Measurements from ENCODE around the gene ST7L. TPM values are rescaled to one million over a fixed set of nuclear protein-coding genes. Genes with fewer than 3 reads are reported as not detected.
A peak's percentile ranks its signal among the peaks of the same experiment; 100 is the strongest.

The ST7L gene
- polyA plus RNA-seq, 1 donor (not counting 4 experiments of a cell fraction or from before 2014, with no cell fraction given): 13.4 TPM

GRCh38 chr1:112546076-112546475, 72.9 kb downstream of the ST7L start:
- Histone ChIP-seq H2AFZ (ENCODE audit: control insufficient read depth, low read length) (no peak overlapping the region), H3K79me2 (ENCODE audit: control insufficient read depth, insufficient read depth, low read length) (no peaks in the 10 kb centered on the region), H3K36me3 (ENCODE audit: control insufficient read depth in 2 of 2, extremely low read depth in 1 of 2, insufficient read depth in 2 of 2, low read length in 2 of 2) (no peaks in the 10 kb centered on the region), H3K4me3 (ENCODE audit: control insufficient read depth in 2 of 3, extremely low read depth in 1 of 3, insufficient read depth in 2 of 3, low read depth in 1 of 3, low read length in 3 of 3) (no peak overlapping the region), H4K20me1 (ENCODE audit: control insufficient read depth, extremely low read depth, insufficient read depth, low read length) (no peaks in the 10 kb centered on the region), H3K9me1 (ENCODE audit: control insufficient read depth, extremely low read depth, insufficient read depth, low read length) (no peaks in the 10 kb centered on the region), H3K27me3 (ENCODE audit: control insufficient read depth, extremely low read depth, insufficient read depth, low read length) (no peaks in the 10 kb centered on the region), H3K4me1 (ENCODE audit: control insufficient read depth, extremely low read depth, insufficient read depth, low read length) (peaks cover 20% of the 10 kb centered on the region), H3K27ac (ENCODE audit: control insufficient read depth, insufficient read depth, low read length) (no peak overlapping the region), H3K9ac (ENCODE audit: control insufficient read depth, extremely low read depth, insufficient read depth, low read length) (no peak overlapping the region), H3K9me3 (ENCODE audit: control insufficient read depth, low read depth, low read length) (no peaks in the 10 kb centered on the region), H3K4me2 (ENCODE audit: control insufficient read depth, extremely low read depth, insufficient read depth, low read depth, low read length) (no peak overlapping the region)
- FAIRE-seq (no peak), DNase-seq (ENCODE audit: low read depth, low spot score) (no peak)
- TF ChIP-seq CTCF (optimal IDR thresholded peaks at IDR 0.05 in 1 of 3, IDR thresholded peaks at IDR 0.05 in 1 of 3, conservative IDR thresholded peaks at IDR 0.05 in 1 of 3; ENCODE audit: extremely low read depth in 1 of 3, insufficient read depth in 2 of 3, low read length in 3 of 3) (no peak), EZH2 (IDR thresholded peaks at IDR 0.05; ENCODE audit: low read length) (no peak)
- dilution Hi-C loops (cut with MboI; ENCODE audit: extremely low pct_ligation_motif_present, low sequenced_read_pairs): no loop called here

DNA sequence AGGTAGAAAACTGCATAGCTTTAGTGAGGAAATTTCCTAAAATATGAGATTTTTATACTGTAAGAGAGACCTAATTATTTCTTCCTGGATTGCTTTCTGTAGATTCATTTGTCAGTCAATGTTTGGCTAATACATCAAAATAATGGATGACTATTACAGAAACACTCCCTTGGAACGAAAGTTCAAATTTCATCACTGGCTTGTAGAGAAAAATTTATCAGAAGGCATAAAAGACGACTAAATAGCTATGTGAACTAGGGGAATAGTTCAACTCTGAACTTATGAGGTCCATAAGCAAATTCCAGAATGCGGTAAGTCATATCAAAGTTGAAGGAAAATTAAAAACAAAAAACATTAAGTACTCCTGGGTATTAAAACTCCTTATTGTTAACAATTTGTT, 74.2 kb downstream of the ST7L start:
- H3K27ac ChIP-seq (ENCODE audit: control insufficient read depth, insufficient read depth, low read length): peak overlapping the region; percentile 73
- H3K4me1 ChIP-seq (ENCODE audit: control insufficient read depth, extremely low read depth, insufficient read depth, low read length): peaks cover 20% of the 10 kb centered on the region
- dilution Hi-C loops (cut with MboI; ENCODE audit: extremely low pct_ligation_motif_present, low sequenced_read_pairs): no loop called here
- H3K36me3 ChIP-seq (ENCODE audit: control insufficient read depth in 2 of 2, extremely low read depth in 1 of 2, insufficient read depth in 2 of 2, low read length in 2 of 2): peaks cover 3 to 5% of the 10 kb centered on the region in 2 experiments
- DNase-seq (ENCODE audit: low read depth, low spot score) (no peak), FAIRE-seq (no peak)
- H2AFZ ChIP-seq (ENCODE audit: control insufficient read depth, low read length): no peak overlapping the region
- H3K9me1 ChIP-seq (ENCODE audit: control insufficient read depth, extremely low read depth, insufficient read depth, low read length): no peaks in the 10 kb centered on the region
- peak overlapping the region; percentile 7 for H3K4me2 ChIP-seq (ENCODE audit: control insufficient read depth, extremely low read depth, insufficient read depth, low read depth, low read length)
- H3K79me2 ChIP-seq (ENCODE audit: control insufficient read depth, insufficient read depth, low read length): no peaks in the 10 kb centered on the region
- no peaks in the 10 kb centered on the region for H3K9me3 ChIP-seq (ENCODE audit: control insufficient read depth, low read depth, low read length)
- H3K4me3 ChIP-seq (ENCODE audit: control insufficient read depth in 2 of 3, extremely low read depth in 1 of 3, insufficient read depth in 2 of 3, low read depth in 1 of 3, low read length in 3 of 3): no peak overlapping the region
- H3K27me3 ChIP-seq (ENCODE audit: control insufficient read depth, extremely low read depth, insufficient read depth, low read length): no peaks in the 10 kb centered on the region
- no peaks in the 10 kb centered on the region for H4K20me1 ChIP-seq (ENCODE audit: control insufficient read depth, extremely low read depth, insufficient read depth, low read length)
- no peak for TF ChIP-seq CTCF (optimal IDR thresholded peaks at IDR 0.05 in 1 of 3, IDR thresholded peaks at IDR 0.05 in 1 of 3, conservative IDR thresholded peaks at IDR 0.05 in 1 of 3; ENCODE audit: extremely low read depth in 1 of 3, insufficient read depth in 2 of 3, low read length in 3 of 3)
- H3K9ac ChIP-seq (ENCODE audit: control insufficient read depth, extremely low read depth, insufficient read depth, low read length): no peak overlapping the region

All from keratinocyte (primary cell).